Right renal pelvis (tissue), 4 donors: ENCODE data around the gene MEGF11. TPM values are rescaled to one million over a fixed set of nuclear protein-coding genes. Genes with fewer than 3 reads are reported as not detected.

ENCODE experiments used
- DNase-seq, 4 donors: peaks; one replicate each; pipeline ENCODE4 v3.0.0-alpha.2; 2013; ENCODE audit warnings: low read depth in 4 of 4, low spot score in 3 of 4, missing footprints in 1 of 4
- polyA plus RNA-seq, 4 donors: library from polyadenylated mRNA; unstranded; fragments of 120-200 nt; gene quantifications; one replicate each; pipeline ENCODE4 v1.2.1, GENCODE V29; 2013; ENCODE audit not compliant: insufficient read length in 4 of 4

MEGF11 gene
- 1 to 10 TPM; 2.2 to 3.8 (median 2.6) TPM for polyA plus RNA-seq

GRCh38 chr15:66253418-66254088, at the start of gene MEGF11:
Gene MEGF11, minus strand, starts transcription at chr15:66253750. Its CDS starts 125,347 bp downstream, at chr15:66128403.
- DNase-seq, result no peak

- no peak for DNase-seq
Observed at GRCh38 chr15:66302489-66303278, 49.1 kb upstream of the MEGF11 start.

GRCh38 chr15:66298803-66299251, 45.3 kb upstream of the MEGF11 start:
- no peak for DNase-seq

GRCh38 chr15:66296186-66296585, 42.6 kb upstream of the MEGF11 start:
- no peak for DNase-seq

- no peak for DNase-seq
Observed at GRCh38 chr15:66294932-66295235, 41.3 kb upstream of the MEGF11 start.

GRCh38 chr15:66294157-66294931, 40.8 kb upstream of the MEGF11 start:
- no peak for DNase-seq

- DNase-seq, result no peak
Observed at GRCh38 chr15:66293419-66294156, 40.0 kb upstream of the MEGF11 start, which contains the start of gene DIS3L. Gene DIS3L, plus strand, starts transcription at chr15:66293568. Its CDS starts 29 bp downstream, at chr15:66293597.

GRCh38 chr15:66292571-66293418, 39.2 kb upstream of the MEGF11 start:
- no peak for DNase-seq

- no peak for DNase-seq
Observed at GRCh38 chr15:66291816-66292570, 38.4 kb upstream of the MEGF11 start.

GRCh38 chr15:66290518-66290917, 37.0 kb upstream of the MEGF11 start:
- DNase-seq, result no peak

GRCh38 chr15:66290007-66290406, 36.5 kb upstream of the MEGF11 start:
- DNase-seq, result no peak

GRCh38 chr15:66288551-66289185, 35.1 kb upstream of the MEGF11 start:
- no peak for DNase-seq

- DNase-seq, result no peak
Observed at GRCh38 chr15:66288093-66288492, 34.5 kb upstream of the MEGF11 start.

GRCh38 chr15:66287461-66288057, 34.0 kb upstream of the MEGF11 start:
- DNase-seq, result no peak

GRCh38 chr15:66285533-66286280, 32.2 kb upstream of the MEGF11 start:
- no peak for DNase-seq

GRCh38 chr15:66284271-66284670, 30.7 kb upstream of the MEGF11 start:
- no peak for DNase-seq

GRCh38 chr15:66278671-66279070, 25.1 kb upstream of the MEGF11 start:
- no peak for DNase-seq
